Inflammatory macrophage treated with lipopolysaccharide for 1 hour (primary cell): ENCODE results near the gene HRH4.
A peak's percentile ranks its signal among the peaks of the same experiment; 100 is the strongest.

Source experiments
- DNase-seq, 2 donors: peaks; one replicate each; pipeline ENCODE4 v3.0.0-alpha.2; 2020 to 2022

Gene HRH4

GRCh38 chr18:24460388-24460787 lies at the start of gene HRH4:
Gene HRH4 (plus strand): TSS chr18:24460637. CDS start chr18:24460729, 92 bp downstream.
- peak; percentile 23 to 29 for DNase-seq

- DNase-seq = no peak
Measured at GRCh38 chr18:24413148-24413547, 47.3 kb upstream of the HRH4 start.

GRCh38 chr18:24414349-24415003 lies 46.0 kb upstream of the HRH4 start:
- DNase-seq = no peak

- no peak for DNase-seq
Measured at GRCh38 chr18:24417480-24417879, 43.0 kb upstream of the HRH4 start.

- DNase-seq = no peak
Measured at GRCh38 chr18:24420551-24420950, 39.9 kb upstream of the HRH4 start.

- DNase-seq = peak in 1 of 2 donors; percentile 44
Measured at GRCh38 chr18:24421831-24422230, 38.6 kb upstream of the HRH4 start.

- peak in 1 of 2 donors; percentile 18 for DNase-seq
Measured at GRCh38 chr18:24426073-24426397, 34.4 kb upstream of the HRH4 start.

- peak; percentile 76 to 84 for DNase-seq
Measured at GRCh38 chr18:24426398-24427294, 33.8 kb upstream of the HRH4 start, which contains the start of gene IMPACT. Gene IMPACT (plus strand): TSS chr18:24426670. CDS start chr18:24426757, 87 bp downstream.

GRCh38 chr18:24427484-24427883 lies 33.0 kb upstream of the HRH4 start:
- DNase-seq = peak in 1 of 2 donors; percentile 15

- DNase-seq = no peak
Measured at GRCh38 chr18:24428709-24429108, 31.7 kb upstream of the HRH4 start.

GRCh38 chr18:24429188-24429587 lies 31.2 kb upstream of the HRH4 start:
- no peak for DNase-seq

- DNase-seq = peak in 1 of 2 donors; percentile 17
Measured at GRCh38 chr18:24432618-24433017, 27.8 kb upstream of the HRH4 start.

GRCh38 chr18:24436939-24437338 lies 23.5 kb upstream of the HRH4 start:
- no peak for DNase-seq

GRCh38 chr18:24443870-24444269 lies 16.6 kb upstream of the HRH4 start:
- DNase-seq = peak in 1 of 2 donors; percentile 22

- no peak for DNase-seq
Measured at GRCh38 chr18:24446453-24446852, 14.0 kb upstream of the HRH4 start.

GRCh38 chr18:24446953-24447538 lies 13.4 kb upstream of the HRH4 start:
- no peak for DNase-seq

- DNase-seq = no peak
Measured at GRCh38 chr18:24447961-24448360, 12.5 kb upstream of the HRH4 start.

- DNase-seq = no peak
Measured at GRCh38 chr18:24456549-24456948, 3.9 kb upstream of the HRH4 start.

- DNase-seq = peak; percentile 12 to 46
Measured at GRCh38 chr18:24459772-24460171, 665 bp upstream of the HRH4 start.

- DNase-seq = no peak
Measured at GRCh38 chr18:24461996-24462395, 1.6 kb downstream of the HRH4 start.

GRCh38 chr18:24462838-24463775 lies 2.7 kb downstream of the HRH4 start:
- DNase-seq = peak in 1 of 2 donors; percentile 67

- peak; percentile 69 to 70 for DNase-seq
Measured at GRCh38 chr18:24465486-24465885, 5.0 kb downstream of the HRH4 start.

- DNase-seq = no peak
Measured at GRCh38 chr18:24466771-24467170, 6.3 kb downstream of the HRH4 start.
